ENCODE measurements around the gene TMEM88.

DNA sequence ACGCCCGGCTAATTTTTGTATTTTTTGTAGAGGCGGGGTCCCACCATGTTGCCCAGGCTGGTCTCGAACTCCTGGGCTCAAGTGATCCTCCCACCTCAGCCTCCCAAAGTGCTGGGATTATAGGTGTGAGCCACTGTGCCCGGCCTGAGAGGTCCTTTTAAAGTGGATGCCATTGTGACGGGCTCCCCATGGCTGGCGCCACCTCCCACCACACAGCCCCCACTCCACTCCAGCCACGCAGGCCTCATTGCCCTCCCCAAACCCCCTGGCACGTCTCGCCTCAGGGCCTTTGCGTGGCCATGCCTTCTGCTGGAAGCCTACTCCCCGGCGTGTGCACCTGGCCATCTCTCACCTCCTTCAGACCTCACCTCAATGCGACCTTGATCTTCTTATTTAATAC, 32.7 kb upstream of the TMEM88 start:
- TF ChIP-seq, protein P1, sequence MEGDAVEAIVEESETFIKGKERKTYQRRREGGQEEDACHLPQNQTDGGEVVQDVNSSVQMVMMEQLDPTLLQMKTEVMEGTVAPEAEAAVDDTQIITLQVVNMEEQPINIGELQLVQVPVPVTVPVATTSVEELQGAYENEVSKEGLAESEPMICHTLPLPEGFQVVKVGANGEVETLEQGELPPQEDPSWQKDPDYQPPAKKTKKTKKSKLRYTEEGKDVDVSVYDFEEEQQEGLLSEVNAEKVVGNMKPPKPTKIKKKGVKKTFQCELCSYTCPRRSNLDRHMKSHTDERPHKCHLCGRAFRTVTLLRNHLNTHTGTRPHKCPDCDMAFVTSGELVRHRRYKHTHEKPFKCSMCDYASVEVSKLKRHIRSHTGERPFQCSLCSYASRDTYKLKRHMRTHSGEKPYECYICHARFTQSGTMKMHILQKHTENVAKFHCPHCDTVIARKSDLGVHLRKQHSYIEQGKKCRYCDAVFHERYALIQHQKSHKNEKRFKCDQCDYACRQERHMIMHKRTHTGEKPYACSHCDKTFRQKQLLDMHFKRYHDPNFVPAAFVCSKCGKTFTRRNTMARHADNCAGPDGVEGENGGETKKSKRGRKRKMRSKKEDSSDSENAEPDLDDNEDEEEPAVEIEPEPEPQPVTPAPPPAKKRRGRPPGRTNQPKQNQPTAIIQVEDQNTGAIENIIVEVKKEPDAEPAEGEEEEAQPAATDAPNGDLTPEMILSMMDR (IDR thresholded peaks at IDR 0.05; ENCODE audit: low read depth, low read length, missing input control), result no peak
- TF ChIP-seq YY1 (IDR thresholded peaks at IDR 0.05), result no peak
- TF ChIP-seq TAF1 (conservative IDR thresholded peaks at IDR 0.05), result no peak
- TF ChIP-seq, protein P2, sequence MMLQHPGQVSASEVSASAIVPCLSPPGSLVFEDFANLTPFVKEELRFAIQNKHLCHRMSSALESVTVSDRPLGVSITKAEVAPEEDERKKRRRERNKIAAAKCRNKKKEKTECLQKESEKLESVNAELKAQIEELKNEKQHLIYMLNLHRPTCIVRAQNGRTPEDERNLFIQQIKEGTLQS (IDR thresholded peaks at IDR 0.05), result no peak
- TF ChIP-seq, protein P3, sequence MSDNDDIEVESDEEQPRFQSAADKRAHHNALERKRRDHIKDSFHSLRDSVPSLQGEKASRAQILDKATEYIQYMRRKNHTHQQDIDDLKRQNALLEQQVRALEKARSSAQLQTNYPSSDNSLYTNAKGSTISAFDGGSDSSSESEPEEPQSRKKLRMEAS (IDR thresholded peaks at IDR 0.05), result no peak

Measured in liver (tissue), 3 donors.